Kidney epithelial cell (primary cell): ENCODE data around the gene HDAC9. TPM values are rescaled to one million over a fixed set of nuclear protein-coding genes. Genes with fewer than 3 reads are reported as not detected.

Source experiments
- DNase-seq: peaks from one replicate; pipeline ENCODE4 v3.0.0-alpha.2; 2010; ENCODE audit warnings: low read depth
- H3K27me3 ChIP-seq: 2 replicates; pipeline ENCODE4 v1.6.0; 2011; ENCODE audit warnings: low read length; ENCODE audit not compliant: control insufficient read depth, insufficient read depth
- H3K36me3 ChIP-seq: 2 replicates; pipeline ENCODE4 v1.5.1; 2011; ENCODE audit warnings: low read length; ENCODE audit not compliant: control insufficient read depth, insufficient read depth
- H3K4me3 ChIP-seq: 2 replicates; pipeline ENCODE4 v1.5.1; 2011; ENCODE audit warnings: low read depth, mild to moderate bottlenecking, control low read depth, low read length
- CTCF ChIP-seq: IDR thresholded peaks from 2 replicates; pipeline ENCODE4 v1.5.1; 2011; ENCODE audit warnings: mild to moderate bottlenecking, moderate library complexity, low read length, control low read depth, inconsistent platforms; ENCODE audit not compliant: insufficient read depth, poor library complexity, severe bottlenecking
- total RNA-seq: library from RNA; depleted of rRNA; stranded (reverse); fragments of >200 nt; gene quantifications from 2 replicates; pipeline ENCODE4 v1.2.3, GENCODE V29; 2015

The HDAC9 gene
- total RNA-seq, 1 donor from 2014 or later: 84.5 TPM

DNA sequence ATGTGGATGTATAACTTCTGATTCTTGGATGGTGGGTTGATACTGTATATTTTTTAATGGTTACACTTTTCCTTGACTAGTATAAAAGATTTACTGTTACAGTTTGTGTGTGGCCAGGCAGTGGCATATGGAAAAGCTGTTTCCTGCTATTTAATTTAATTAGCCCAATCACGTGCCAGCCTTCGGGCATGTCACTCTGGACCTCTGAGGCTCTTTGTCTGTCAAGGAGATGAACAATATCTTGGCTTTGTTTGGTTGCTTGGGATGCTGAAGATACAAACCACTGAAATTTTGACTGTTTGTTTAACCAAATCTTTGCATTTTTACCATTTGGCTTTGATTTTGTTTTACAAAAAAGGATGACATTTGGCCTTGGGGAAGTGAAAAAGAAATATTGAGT is 185.0 kb downstream of the HDAC9 start:
- H3K36me3 ChIP-seq: no peaks in the 10 kb centered on the region
- H3K27me3 ChIP-seq: no peaks in the 10 kb centered on the region
- DNase-seq: no peak
- H3K4me3 ChIP-seq: no peak overlapping the region
- no peak for TF ChIP-seq CTCF

- Histone ChIP-seq H3K36me3 (no peaks in the 10 kb centered on the region), H3K4me3 (no peak overlapping the region), H3K27me3 (no peaks in the 10 kb centered on the region)
- DNase-seq: no peak
- TF ChIP-seq CTCF: no peak
Observed at GRCh38 chr7:18684916-18685315, 189.4 kb downstream of the HDAC9 start.

- no peak overlapping the region for H3K4me3 ChIP-seq
- no peaks in the 10 kb centered on the region for H3K36me3 ChIP-seq
- no peaks in the 10 kb centered on the region for H3K27me3 ChIP-seq
- DNase-seq: no peak
- TF ChIP-seq CTCF: no peak
Observed at GRCh38 chr7:18685971-18686370, 190.4 kb downstream of the HDAC9 start.

GRCh38 chr7:18689551-18689950 is 194.0 kb downstream of the HDAC9 start:
- H3K27me3 ChIP-seq: no peaks in the 10 kb centered on the region
- no peaks in the 10 kb centered on the region for H3K36me3 ChIP-seq
- TF ChIP-seq CTCF: no peak
- H3K4me3 ChIP-seq: no peak overlapping the region
- DNase-seq: no peak

- DNase-seq: no peak
- no peak overlapping the region for H3K4me3 ChIP-seq
- H3K27me3 ChIP-seq: no peaks in the 10 kb centered on the region
- TF ChIP-seq CTCF: peak; percentile 56
- H3K36me3 ChIP-seq: no peaks in the 10 kb centered on the region
Observed at GRCh38 chr7:18693406-18693805, 197.9 kb downstream of the HDAC9 start.

DNA sequence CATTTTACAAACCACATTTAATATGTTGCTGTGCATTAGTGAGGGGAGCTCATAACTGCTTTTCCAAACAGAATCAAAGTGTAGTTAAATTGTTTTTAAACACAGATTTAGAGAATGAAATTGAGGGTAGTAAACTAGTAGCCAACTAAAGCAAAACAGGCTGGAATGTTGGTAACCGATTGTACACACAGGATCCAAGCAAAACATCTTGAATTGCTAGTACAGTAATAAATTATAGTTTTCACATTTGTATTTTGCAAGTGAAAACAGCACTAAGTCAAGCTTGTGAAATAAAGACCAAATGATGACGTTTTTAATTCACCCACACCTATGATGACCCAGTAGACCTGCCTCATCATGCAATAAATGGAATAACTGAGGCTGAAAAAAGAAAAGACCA is 198.3 kb downstream of the HDAC9 start:
- Histone ChIP-seq H3K4me3 (no peak overlapping the region), H3K36me3 (no peaks in the 10 kb centered on the region), H3K27me3 (no peaks in the 10 kb centered on the region)
- no peak for DNase-seq
- TF ChIP-seq CTCF: no peak
